IPS-15b (cell line): ENCODE data around the gene OLIG2.

ENCODE experiments used
- H3K27me3 ChIP-seq: one replicate; pipeline ENCODE4 v1.6.1; 2013; ENCODE audit warnings: low read length; ENCODE audit not compliant: control insufficient read depth, insufficient read depth
- H3K36me3 ChIP-seq: one replicate; pipeline ENCODE4 v1.6.1; 2013; ENCODE audit warnings: low read length; ENCODE audit not compliant: control insufficient read depth, insufficient read depth
- H3K4me1 ChIP-seq: one replicate; pipeline ENCODE4 v1.6.1; 2013; ENCODE audit warnings: mild to moderate bottlenecking, low read length; ENCODE audit not compliant: control insufficient read depth, insufficient read depth
- H3K4me3 ChIP-seq: one replicate; pipeline ENCODE4 v1.5.1; 2013; ENCODE audit warnings: low read depth, low read length
- H3K9ac ChIP-seq: one replicate; pipeline ENCODE4 v1.6.1; 2013; ENCODE audit warnings: low read depth, mild to moderate bottlenecking, low read length
- H3K9me3 ChIP-seq: one replicate; pipeline ENCODE4 v1.6.1; 2013; ENCODE audit warnings: mild to moderate bottlenecking, low read length; ENCODE audit not compliant: control insufficient read depth, insufficient read depth

OLIG2 gene

DNA sequence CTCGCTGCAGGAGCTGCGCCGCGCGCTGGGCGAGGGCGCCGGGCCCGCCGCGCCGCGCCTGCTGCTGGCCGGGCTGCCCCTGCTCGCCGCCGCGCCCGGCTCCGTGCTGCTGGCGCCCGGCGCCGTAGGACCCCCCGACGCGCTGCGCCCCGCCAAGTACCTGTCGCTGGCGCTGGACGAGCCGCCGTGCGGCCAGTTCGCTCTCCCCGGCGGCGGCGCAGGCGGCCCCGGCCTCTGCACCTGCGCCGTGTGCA lies 44.9 kb downstream of the OLIG2 start:
- no peak overlapping the region for H3K9ac ChIP-seq
- H3K27me3 ChIP-seq: peaks cover 96% of the 10 kb centered on the region
- H3K4me3 ChIP-seq: peak overlapping the region; percentile 45

GRCh38 chr21:33070998-33071769 lies 45.4 kb downstream of the OLIG2 start:
- Histone ChIP-seq H3K4me1 (peaks cover 23% of the 10 kb centered on the region), H3K27me3 (peaks cover 96% of the 10 kb centered on the region), H3K9me3 (no peaks in the 10 kb centered on the region), H3K9ac (no peak overlapping the region), H3K36me3 (no peaks in the 10 kb centered on the region), H3K4me3 (peak overlapping the region; percentile 45)

More for the DNA sequence above, 44.9 kb downstream of the OLIG2 start:
- no peaks in the 10 kb centered on the region for H3K36me3 ChIP-seq
- H3K9me3 ChIP-seq: no peaks in the 10 kb centered on the region
- peaks cover 17% of the 10 kb centered on the region for H3K4me1 ChIP-seq

- no peaks in the 10 kb centered on the region for H3K36me3 ChIP-seq
- peak overlapping the region; percentile 45 for H3K4me3 ChIP-seq
- H3K9me3 ChIP-seq: no peaks in the 10 kb centered on the region
- H3K4me1 ChIP-seq: peaks cover 26% of the 10 kb centered on the region
- H3K27me3 ChIP-seq: peaks cover 96% of the 10 kb centered on the region
- no peak overlapping the region for H3K9ac ChIP-seq
Measured at GRCh38 chr21:33071770-33072306, 46.1 kb downstream of the OLIG2 start.

DNA sequence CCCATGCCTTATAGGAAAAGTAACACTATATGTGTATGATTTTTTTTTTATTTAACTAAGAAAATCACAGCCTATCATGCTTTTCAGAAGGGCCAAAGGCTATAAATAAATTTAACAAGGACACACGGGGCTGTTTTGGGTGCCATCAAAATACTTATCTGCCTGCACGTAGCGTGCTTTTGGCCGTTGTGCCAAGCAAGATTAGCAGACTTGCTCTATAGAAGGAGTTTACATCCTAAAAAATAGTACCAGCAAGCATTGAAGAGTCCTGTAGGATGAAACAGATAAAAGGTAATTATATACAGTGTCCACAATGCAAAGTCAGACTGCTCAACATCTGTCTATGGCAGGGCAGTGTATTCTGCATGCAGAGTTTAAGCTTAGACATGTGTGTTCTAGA lies 47.9 kb downstream of the OLIG2 start:
- Histone ChIP-seq H3K27me3 (peaks cover 95% of the 10 kb centered on the region), H3K9ac (no peak overlapping the region), H3K4me1 (peaks cover 26% of the 10 kb centered on the region)

GRCh38 chr21:33075128-33075527 lies 49.4 kb downstream of the OLIG2 start:
- H3K4me3 ChIP-seq: peak overlapping the region; percentile 4
- no peaks in the 10 kb centered on the region for H3K36me3 ChIP-seq
- H3K9me3 ChIP-seq: no peaks in the 10 kb centered on the region
- H3K4me1 ChIP-seq: peaks cover 26% of the 10 kb centered on the region
- no peak overlapping the region for H3K9ac ChIP-seq
- H3K27me3 ChIP-seq: peaks cover 85% of the 10 kb centered on the region

More for the DNA sequence above, 47.9 kb downstream of the OLIG2 start:
- Histone ChIP-seq H3K9me3 (no peaks in the 10 kb centered on the region), H3K36me3 (no peaks in the 10 kb centered on the region), H3K4me3 (no peak overlapping the region)

DNA sequence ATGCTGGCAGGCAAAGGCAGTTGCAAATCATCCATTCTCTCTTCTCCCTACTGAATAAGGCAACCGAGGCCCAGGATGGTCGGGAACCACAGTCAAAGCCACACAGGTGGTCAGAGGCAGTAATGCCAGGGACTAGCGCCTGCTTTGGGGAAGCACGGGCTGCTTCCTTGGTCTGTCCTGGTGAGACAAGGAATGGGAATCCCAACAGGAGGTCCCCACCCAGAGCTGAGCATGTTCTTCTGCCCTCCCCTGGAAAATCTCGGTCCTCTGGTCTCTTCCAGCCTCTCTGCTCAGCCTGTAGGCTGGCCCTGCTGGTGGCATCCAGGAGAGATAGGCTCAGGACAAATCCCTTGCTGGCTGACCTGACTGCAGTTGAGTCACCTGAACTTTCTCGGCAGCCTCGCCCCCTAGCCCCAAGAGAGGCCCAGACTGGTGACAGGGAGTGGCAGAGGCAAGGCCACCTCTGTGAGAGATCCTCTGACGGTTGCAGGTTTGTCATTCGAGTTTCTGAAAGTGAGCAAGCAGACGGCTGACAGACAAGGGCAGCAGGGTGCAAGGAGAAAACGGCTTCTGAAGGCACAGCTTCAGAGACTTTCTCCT lies 50.0 kb downstream of the OLIG2 start:
- peaks cover 26% of the 10 kb centered on the region for H3K4me1 ChIP-seq
- no peak overlapping the region for H3K4me3 ChIP-seq
- H3K9ac ChIP-seq: no peak overlapping the region
- H3K36me3 ChIP-seq: no peaks in the 10 kb centered on the region
- H3K9me3 ChIP-seq: no peaks in the 10 kb centered on the region
- peaks cover 81% of the 10 kb centered on the region for H3K27me3 ChIP-seq

DNA sequence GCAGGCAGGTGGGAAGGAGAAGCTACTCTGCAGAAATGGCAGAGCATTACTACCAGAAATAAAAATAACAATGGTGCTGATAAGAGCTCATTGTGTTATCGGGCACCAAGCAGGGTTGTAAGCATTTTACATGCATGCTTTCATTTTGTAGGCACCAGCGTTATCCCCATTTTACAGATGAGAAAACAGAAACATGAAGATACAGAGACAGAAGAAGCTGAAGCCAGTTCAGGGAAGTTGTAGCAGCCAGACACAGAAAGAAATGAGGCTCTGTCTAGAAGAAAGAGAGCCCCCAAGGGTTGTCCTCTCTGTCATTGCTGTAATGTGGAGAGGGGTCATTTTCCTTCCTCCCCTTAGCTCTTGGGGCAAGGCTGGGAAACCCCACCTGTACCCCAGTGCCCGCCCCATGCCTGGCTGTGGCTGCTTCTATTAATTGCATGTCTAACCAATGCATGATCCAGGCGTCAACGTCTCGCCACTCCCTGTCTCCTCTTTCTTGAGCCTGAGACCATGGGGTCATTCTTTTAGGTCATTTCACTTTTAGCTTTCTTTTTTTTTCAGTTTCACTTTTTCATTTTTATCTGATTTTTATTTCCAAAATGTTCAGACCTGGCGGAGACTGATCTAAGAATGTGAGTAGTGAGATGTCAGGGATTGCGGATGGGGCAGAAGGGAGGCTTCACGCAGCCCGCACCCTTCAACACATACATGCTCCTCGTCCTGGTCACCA lies 51.0 kb downstream of the OLIG2 start:
- Histone ChIP-seq H3K9ac (no peak overlapping the region), H3K27me3 (peaks cover 71% of the 10 kb centered on the region), H3K36me3 (no peaks in the 10 kb centered on the region), H3K9me3 (no peaks in the 10 kb centered on the region), H3K4me1 (peaks cover 25% of the 10 kb centered on the region), H3K4me3 (no peak overlapping the region)
